HUES64 (cell line): ENCODE results near the gene KAT2B.

ENCODE experiments used
- H3K27ac ChIP-seq: 2 replicates; pipeline ENCODE4 v1.7.0; 2013; ENCODE audit warnings: low read depth, low read length, inconsistent platforms
- H3K27me3 ChIP-seq: 2 replicates; pipeline ENCODE4 v1.6.1; 2013; ENCODE audit warnings: mild to moderate bottlenecking, low read length; ENCODE audit not compliant: insufficient read depth
- H3K36me3 ChIP-seq: 2 replicates; pipeline ENCODE4 v1.6.1; 2013; ENCODE audit warnings: mild to moderate bottlenecking, low read length; ENCODE audit not compliant: insufficient read depth
- H3K4me1 ChIP-seq: 2 replicates; pipeline ENCODE4 v1.6.1; 2013; ENCODE audit warnings: mild to moderate bottlenecking, low read length, moderate library complexity; ENCODE audit not compliant: insufficient read depth
- H3K4me3 ChIP-seq: 2 replicates; pipeline ENCODE4 v1.5.1; 2013; ENCODE audit warnings: mild to moderate bottlenecking, low read length, moderate library complexity
- H3K9ac ChIP-seq: 2 replicates; pipeline ENCODE4 v1.6.1; 2013; ENCODE audit warnings: mild to moderate bottlenecking, low read depth, low read length
- H3K9me3 ChIP-seq: 2 replicates; pipeline ENCODE4 v1.6.1; 2013; ENCODE audit warnings: low read depth, low read length; ENCODE audit not compliant: insufficient read depth
- WGBS: fragments of 150-250, 120-280 bp; methylation state at CpG from one replicate; pipeline ENCODE4 v1.1.7; 2013; ENCODE audit warnings: missing lambda C conversion rate; 5-methylcytosine and 5-hydroxymethylcytosine counted together

Gene KAT2B

DNA sequence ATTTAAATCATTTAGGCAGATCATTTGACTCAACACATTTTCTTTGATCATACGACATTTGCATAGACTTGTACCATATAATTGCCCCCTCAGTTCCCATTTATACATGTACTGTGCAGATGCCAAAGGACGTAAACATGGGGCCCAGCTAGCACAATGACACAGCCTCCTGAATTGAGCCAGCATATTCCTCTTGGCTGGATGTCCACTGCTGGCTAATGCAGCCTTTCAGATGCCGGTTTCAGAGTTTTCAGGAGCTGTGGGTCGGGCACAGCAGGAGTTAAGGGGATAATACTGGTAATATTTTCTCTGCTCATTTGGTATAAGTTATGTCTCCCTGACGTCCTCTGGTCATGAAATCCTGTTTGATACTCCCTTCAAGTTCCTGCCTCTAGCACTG is 39.4 kb downstream of the KAT2B start:
- no peak overlapping the region for H3K4me3 ChIP-seq
- H3K9ac ChIP-seq: no peak overlapping the region
- no peaks in the 10 kb centered on the region for H3K9me3 ChIP-seq
- 0 out of 2 replicates have a peak, but pooled peaks cover 5% of the 10 kb centered on the region for H3K4me1 ChIP-seq
- H3K27me3 ChIP-seq: no peaks in the 10 kb centered on the region
- no peak overlapping the region for H3K27ac ChIP-seq
- no peaks in the 10 kb centered on the region for H3K36me3 ChIP-seq
- 86% methylated on average over 5 of the region's 5 CpGs for WGBS

DNA sequence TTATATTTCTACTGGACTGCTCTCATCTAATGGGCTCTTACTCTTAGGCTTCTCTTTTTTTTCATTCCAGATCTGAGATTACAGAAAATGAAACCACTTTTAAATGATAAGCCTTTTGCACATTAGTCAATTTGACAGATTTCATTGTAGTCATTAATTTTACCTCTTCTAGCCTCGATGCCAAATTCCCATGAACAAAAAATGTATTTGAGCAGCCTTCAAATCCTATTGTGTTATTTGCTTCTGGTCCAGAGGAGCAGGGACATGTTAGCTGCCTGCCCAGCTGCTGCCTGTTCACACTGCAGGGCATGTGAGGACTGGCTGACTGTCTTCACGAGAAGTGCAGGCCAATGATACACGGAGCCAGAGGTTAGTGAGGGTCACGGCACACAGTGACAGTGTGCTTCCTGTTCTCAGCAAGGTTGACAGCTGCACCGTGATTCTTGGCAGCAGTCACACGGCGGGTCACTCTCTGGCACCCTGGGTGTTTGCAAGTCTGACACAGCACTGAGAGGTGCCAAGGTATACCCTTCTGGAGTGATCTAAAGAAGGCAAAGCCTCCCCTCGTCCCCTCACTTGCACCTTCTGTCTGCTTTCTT is 40.8 kb downstream of the KAT2B start:
- Histone ChIP-seq H3K9me3 (no peaks in the 10 kb centered on the region), H3K27me3 (no peaks in the 10 kb centered on the region), H3K9ac (no peak overlapping the region), H3K4me3 (no peak overlapping the region), H3K36me3 (no peaks in the 10 kb centered on the region), H3K4me1 (0 out of 2 replicates have a peak, but pooled peaks cover 5% of the 10 kb centered on the region), H3K27ac (no peak overlapping the region)
- 87% methylated on average over 8 of the region's 8 CpGs for WGBS

DNA sequence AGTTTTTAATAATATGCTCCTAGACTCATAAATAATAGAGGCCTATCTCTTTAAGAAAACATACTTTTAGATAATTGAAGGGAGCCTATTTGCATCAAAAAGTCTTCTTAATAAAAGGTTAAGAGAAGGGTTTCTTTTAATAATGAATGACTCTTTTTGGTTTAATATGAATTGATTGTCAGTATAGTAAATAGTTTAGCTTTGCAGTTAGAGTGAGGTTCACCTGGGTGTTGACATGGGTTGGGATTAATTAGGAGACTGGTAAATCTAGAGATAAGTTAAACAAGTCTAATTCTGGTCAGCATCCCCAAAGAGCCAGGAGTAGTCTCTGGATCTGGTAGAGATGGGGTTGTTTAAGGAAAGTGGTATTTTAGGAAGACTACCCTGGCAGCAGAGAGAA is 43.0 kb downstream of the KAT2B start:
- Histone ChIP-seq H3K27me3 (no peaks in the 10 kb centered on the region), H3K4me1 (no peaks in the 10 kb centered on the region), H3K4me3 (no peak overlapping the region), H3K36me3 (no peaks in the 10 kb centered on the region), H3K9ac (no peak overlapping the region), H3K27ac (no peak overlapping the region), H3K9me3 (no peaks in the 10 kb centered on the region)

DNA sequence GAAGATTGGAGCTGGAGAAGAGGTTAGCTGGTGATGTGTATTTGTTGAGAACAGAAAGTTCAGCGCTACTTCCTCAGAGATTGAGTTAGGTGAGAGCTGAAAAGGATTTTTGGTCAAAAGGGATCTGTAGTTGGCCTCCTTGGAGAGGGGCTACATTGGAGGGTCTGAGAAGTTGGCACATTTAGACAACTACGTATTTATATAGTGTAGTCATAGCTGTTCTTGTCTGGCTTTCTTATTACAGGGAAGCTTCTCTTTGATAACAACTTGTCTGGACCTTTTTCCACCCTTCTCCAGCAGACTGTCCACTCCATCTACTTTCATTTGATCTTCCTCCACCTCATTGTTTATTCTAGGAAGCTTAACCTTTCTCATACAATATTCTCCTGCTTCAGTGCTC is 43.7 kb downstream of the KAT2B start:
- no peak overlapping the region for H3K27ac ChIP-seq
- no peaks in the 10 kb centered on the region for H3K9me3 ChIP-seq
- H3K9ac ChIP-seq: no peak overlapping the region
- no peaks in the 10 kb centered on the region for H3K36me3 ChIP-seq
- no peaks in the 10 kb centered on the region for H3K4me1 ChIP-seq
- no peak overlapping the region for H3K4me3 ChIP-seq
- 95% methylated on average over 2 of the region's 2 CpGs for WGBS
- no peaks in the 10 kb centered on the region for H3K27me3 ChIP-seq

DNA sequence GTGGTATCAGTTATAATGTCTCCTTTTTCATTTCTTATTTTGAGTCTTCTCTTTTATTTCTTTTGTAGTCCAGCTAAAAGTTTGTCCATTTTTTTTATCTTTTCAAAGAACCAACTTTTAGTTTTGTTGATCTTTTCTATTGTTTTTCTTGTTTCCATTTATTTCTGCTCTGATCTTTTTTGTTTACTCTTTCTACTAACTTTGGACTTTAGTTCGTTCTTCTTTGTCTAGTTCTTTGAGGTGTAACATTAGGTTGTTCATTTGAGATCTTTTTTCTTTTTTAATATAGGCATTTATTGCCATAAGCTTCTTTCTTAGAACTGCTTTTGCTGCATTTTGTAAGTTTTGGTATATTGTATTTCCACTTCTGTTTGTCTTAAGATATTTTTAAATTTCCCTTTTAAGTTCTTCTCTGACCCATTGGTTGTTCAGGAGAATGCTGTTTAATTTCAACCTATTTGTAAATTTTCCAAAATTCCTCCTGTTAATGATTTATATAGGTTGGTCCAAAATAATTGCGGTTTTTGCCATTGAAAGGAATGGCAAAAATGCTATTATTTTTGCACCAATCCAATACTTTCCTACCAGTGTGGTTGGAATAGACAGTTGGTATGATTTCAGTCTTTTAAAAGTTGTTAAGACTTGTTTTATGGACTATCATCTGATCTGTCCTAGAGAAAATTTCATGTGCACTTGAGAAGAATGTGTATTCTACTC is 51.2 kb downstream of the KAT2B start:
- Histone ChIP-seq H3K4me3 (no peak overlapping the region), H3K36me3 (no peaks in the 10 kb centered on the region), H3K27me3 (no peaks in the 10 kb centered on the region), H3K27ac (no peak overlapping the region), H3K4me1 (no peaks in the 10 kb centered on the region), H3K9ac (no peak overlapping the region), H3K9me3 (no peaks in the 10 kb centered on the region)
- no CpG with 5 or more reads among the region's 2 CpGs for WGBS

DNA sequence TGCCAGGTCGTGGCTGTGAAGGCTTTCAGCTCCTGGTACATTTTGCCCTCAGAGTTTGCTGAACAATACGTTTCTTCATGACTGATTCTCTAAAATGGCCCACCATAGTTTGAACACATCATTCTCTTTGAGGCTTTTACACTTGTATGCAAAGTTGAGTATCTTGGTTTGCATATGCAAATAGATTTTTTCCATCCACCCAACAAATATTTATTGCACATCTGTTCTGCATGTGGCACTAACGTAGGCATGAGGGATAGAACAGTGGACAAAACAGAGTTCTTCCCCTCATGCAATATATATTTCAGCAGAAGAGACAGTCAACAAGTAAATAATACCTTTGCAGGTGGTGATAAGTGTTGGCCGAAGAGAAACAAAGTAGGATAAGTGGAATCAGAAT is 55.2 kb downstream of the KAT2B start:
- Histone ChIP-seq H3K9ac (no peak overlapping the region), H3K27ac (no peak overlapping the region), H3K27me3 (no peaks in the 10 kb centered on the region), H3K4me3 (no peak overlapping the region), H3K9me3 (no peaks in the 10 kb centered on the region), H3K4me1 (no peaks in the 10 kb centered on the region), H3K36me3 (no peaks in the 10 kb centered on the region)
- WGBS: 94% methylated on average over 4 of the region's 4 CpGs

DNA sequence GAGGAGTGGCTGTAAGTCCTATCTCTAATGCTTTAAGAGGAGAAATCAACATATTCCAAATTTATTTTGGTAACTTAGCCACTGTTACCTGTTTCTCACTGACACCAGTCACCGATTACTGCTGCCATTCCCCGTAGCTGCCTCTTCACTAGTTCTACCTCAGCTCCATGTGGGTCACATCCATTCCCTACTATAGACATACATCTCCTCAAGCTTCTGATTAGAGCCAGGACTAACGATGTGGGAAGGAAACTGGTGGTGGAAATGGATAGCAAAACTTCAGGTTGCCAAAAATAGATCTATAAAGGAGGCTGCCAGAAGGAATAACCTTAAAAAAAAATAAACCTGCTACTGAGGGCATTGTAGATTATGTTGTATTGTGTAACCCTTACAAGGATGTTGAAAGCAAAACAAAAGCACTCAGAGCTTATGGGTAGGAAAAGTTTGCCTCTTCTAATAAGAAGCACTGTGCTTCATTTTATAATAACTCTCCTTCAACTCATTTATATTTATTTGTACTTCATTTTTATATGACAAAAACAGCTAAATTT is 56.0 kb downstream of the KAT2B start:
- H3K4me3 ChIP-seq: no peak overlapping the region

DNA sequence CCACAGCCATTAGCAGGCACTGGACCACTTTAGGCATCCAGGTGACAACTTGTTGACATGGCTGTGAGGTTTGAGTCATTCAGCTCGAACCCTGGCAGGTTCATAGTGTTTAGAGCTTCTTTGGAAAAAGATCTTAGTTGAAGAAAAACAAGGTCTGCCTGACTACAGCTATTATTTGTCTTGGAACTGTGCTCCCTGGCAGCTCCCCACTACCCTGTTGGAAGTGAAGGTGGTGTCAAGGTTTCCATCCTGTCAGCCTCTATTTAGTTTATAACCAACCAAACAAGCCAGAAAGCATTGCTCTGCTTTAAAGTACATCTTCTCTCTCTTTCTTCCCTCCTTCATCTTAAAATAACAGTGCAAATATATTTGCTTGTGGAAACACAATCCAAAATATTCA is 56.8 kb downstream of the KAT2B start:
- no peaks in the 10 kb centered on the region for H3K9me3 ChIP-seq
- H3K4me3 ChIP-seq: no peak overlapping the region
- no peaks in the 10 kb centered on the region for H3K27me3 ChIP-seq
- no peaks in the 10 kb centered on the region for H3K36me3 ChIP-seq
- WGBS: 87% methylated on average over 1 of the region's 1 CpG
- no peak overlapping the region for H3K27ac ChIP-seq
- no peaks in the 10 kb centered on the region for H3K4me1 ChIP-seq
- no peak overlapping the region for H3K9ac ChIP-seq

More for the DNA sequence above, 56.0 kb downstream of the KAT2B start:
- no peaks in the 10 kb centered on the region for H3K4me1 ChIP-seq
- 98% methylated on average over 3 of the region's 3 CpGs for WGBS
- H3K9me3 ChIP-seq: no peaks in the 10 kb centered on the region
- no peak overlapping the region for H3K9ac ChIP-seq
- H3K27me3 ChIP-seq: no peaks in the 10 kb centered on the region
- no peaks in the 10 kb centered on the region for H3K36me3 ChIP-seq
- no peak overlapping the region for H3K27ac ChIP-seq

DNA sequence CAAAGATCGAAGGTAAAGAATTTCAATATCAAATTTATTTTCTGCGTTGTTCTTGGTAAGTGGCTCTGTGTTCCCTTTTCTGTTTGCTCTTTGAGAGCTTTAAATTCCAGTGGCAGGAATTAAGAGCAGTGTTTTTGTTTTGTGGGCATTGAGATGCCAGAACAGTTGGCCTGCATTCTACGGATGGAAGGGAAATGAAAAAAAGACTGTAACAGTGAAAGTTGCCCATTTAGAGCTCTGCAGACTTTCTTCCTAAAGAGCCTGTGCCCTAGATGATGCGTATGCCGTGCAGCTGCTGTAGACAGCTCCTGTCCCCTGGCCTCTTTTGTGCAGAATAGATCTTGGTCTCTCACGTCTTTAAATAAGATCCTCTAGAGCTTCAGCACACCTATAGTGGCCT is 58.8 kb downstream of the KAT2B start:
- Histone ChIP-seq H3K4me1 (no peaks in the 10 kb centered on the region), H3K4me3 (no peak overlapping the region), H3K9me3 (no peaks in the 10 kb centered on the region), H3K36me3 (no peaks in the 10 kb centered on the region), H3K9ac (no peak overlapping the region), H3K27ac (no peak overlapping the region), H3K27me3 (no peaks in the 10 kb centered on the region)
- 82% methylated on average over 6 of the region's 6 CpGs for WGBS

DNA sequence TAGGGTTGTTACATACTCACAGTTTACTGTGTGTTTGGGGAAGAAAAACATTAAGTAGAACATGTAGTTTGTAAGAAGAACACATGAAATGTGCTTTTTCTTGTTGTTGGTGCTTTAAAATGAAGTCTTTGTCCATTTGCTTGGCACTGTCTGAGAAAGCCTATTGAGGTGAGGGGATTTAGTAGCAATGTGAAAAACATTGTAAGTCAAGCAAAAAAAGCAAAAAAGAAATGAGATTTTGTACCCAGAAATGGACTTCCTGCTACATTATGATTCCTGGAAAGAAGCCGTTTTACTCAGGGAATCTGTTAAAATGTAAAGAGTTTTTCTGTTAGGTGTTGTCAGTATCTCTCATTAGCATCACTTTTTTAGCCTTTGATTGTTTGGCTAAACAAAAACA is 59.9 kb downstream of the KAT2B start:
- H3K4me1 ChIP-seq: no peaks in the 10 kb centered on the region
- H3K9me3 ChIP-seq: no peaks in the 10 kb centered on the region
- H3K27me3 ChIP-seq: no peaks in the 10 kb centered on the region
- H3K27ac ChIP-seq: no peak overlapping the region
- WGBS: 100% methylated on average over 1 of the region's 1 CpG
- no peak overlapping the region for H3K4me3 ChIP-seq
- no peak overlapping the region for H3K9ac ChIP-seq
- H3K36me3 ChIP-seq: no peaks in the 10 kb centered on the region

DNA sequence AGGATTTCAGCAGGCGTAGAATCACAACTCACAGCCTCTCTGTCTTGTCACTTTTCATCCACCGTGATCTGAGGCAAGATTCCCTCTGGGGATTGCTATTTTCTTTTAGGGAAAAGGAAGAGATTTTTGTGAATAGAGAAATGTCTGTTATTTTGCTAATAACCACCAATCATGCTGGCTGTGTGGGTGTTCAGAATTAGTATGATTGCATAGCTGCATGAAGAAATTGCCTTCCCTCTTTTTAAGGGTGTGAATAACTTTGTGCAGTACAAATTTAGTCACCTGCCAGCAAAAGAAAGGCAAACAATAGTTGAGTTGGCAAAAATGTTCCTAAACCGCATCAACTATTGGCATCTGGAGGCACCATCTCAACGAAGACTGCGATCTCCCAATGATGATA is 60.8 kb downstream of the KAT2B start:
- no peaks in the 10 kb centered on the region for H3K9me3 ChIP-seq
- H3K9ac ChIP-seq: no peak overlapping the region
- H3K36me3 ChIP-seq: no peaks in the 10 kb centered on the region
- no peaks in the 10 kb centered on the region for H3K4me1 ChIP-seq
- no peak overlapping the region for H3K4me3 ChIP-seq
- 92% methylated on average over 5 of the region's 5 CpGs for WGBS
- H3K27ac ChIP-seq: no peak overlapping the region
- no peaks in the 10 kb centered on the region for H3K27me3 ChIP-seq
